ENCODE data around the gene MRC1. TPM values are rescaled to one million over a fixed set of nuclear protein-coding genes. Genes with fewer than 3 reads are reported as not detected.

Gene MRC1
- total and polyA plus RNA-seq, 2 of the 8 experiments (the other 6 are each of a cell fraction or from before 2014, with no cell fraction given) = 0.03 to 0.06 TPM

DNA sequence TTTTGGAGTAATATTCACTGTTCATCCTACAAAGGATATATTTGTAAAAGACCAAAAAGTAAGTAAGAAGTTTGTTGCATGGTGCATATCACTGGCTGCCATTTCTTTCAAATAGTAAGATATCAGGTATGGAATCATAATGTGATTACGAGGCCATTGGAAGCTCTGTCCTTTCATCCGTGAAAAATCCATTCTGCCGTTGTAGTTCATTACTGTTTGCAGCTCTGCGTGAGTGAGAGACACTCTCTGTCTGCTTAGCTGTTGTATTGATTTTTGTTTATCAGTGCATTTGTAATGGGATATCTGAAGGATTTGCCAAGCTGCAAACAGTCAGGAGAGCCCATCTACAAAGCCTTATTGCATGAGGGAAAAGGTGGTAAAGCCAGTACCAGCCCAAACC is 98.5 kb downstream of the MRC1 start:
- Histone ChIP-seq H3K23me2 (ENCODE audit: low read depth, low read length) (no peaks in the 10 kb centered on the region), H2BK20ac (ENCODE audit: low read length) (no peak overlapping the region), H2BK5ac (ENCODE audit: low read depth, low read length) (no peak overlapping the region), H3K23ac (ENCODE audit: insufficient read length) (no peak overlapping the region), H4K5ac (ENCODE audit: insufficient read length, low read depth, low read length) (no peak overlapping the region), H3K14ac (ENCODE audit: insufficient read length) (no peak overlapping the region), H3K4ac (replicated peaks; ENCODE audit: insufficient read length, low read depth, low read length) (no peak overlapping the region), H3K79me1 (ENCODE audit: low read depth, low read length) (no peaks in the 10 kb centered on the region), H3K27ac (ENCODE audit: low read depth, low read length) (no peak overlapping the region), H3K18ac (ENCODE audit: extremely low read depth, low read length) (no peak overlapping the region), H3K4me2 (ENCODE audit: insufficient read depth in 1 of 2, low read depth in 2 of 2, low read length in 2 of 2) (no peak overlapping the region), H3K79me2 (ENCODE audit: control insufficient read depth in 1 of 2, insufficient read depth in 2 of 2, low read length in 2 of 2) (no peaks in the 10 kb centered on the region), H3K4me3 (ENCODE audit: extremely low read depth in 1 of 4, insufficient read depth in 2 of 4, low read depth in 3 of 4, low read length in 4 of 4) (no peak overlapping the region), H4K20me1 (replicated peaks in 1 of 2; ENCODE audit: control insufficient read depth in 1 of 2, insufficient read depth in 2 of 2, low read length in 2 of 2) (no peaks in the 10 kb centered on the region), H3K4me1 (replicated peaks in 1 of 4; ENCODE audit: control insufficient read depth in 3 of 4, insufficient read depth in 4 of 4, low read length in 3 of 4) (no peaks in the 10 kb centered on the region), H3K56ac (replicated peaks; ENCODE audit: insufficient read length, low read depth, low read length) (no peak overlapping the region), H3K9ac (replicated peaks in 1 of 4; ENCODE audit: extremely low read depth in 1 of 4, low read depth in 3 of 4, low read length in 3 of 4) (no peak overlapping the region), H4K91ac (replicated peaks; ENCODE audit: insufficient read length, low read length) (no peak overlapping the region), H3K9me3 (ENCODE audit: insufficient read depth in 2 of 2, low read depth in 1 of 2, low read length in 1 of 2) (no peaks in the 10 kb centered on the region), H2AK5ac (ENCODE audit: low read depth, low read length) (no peak overlapping the region), H3K36me3 (ENCODE audit: control insufficient read depth in 2 of 4, insufficient read depth in 4 of 4, low read length in 3 of 4) (no peaks in the 10 kb centered on the region), H2BK12ac (ENCODE audit: low read depth, low read length) (no peak overlapping the region), H2BK120ac (replicated peaks; ENCODE audit: low read depth, low read length) (no peak overlapping the region), H2BK15ac (ENCODE audit: low read length) (no peak overlapping the region), H2AFZ (ENCODE audit: low read length) (no peak overlapping the region), H3K27me3 (replicated peaks in 1 of 4; ENCODE audit: control insufficient read depth in 3 of 4, extremely low read depth in 1 of 4, insufficient read depth in 3 of 4, low read length in 3 of 4) (no peaks in the 10 kb centered on the region), H4K8ac (ENCODE audit: extremely low read depth, insufficient read depth, low read length) (no peak overlapping the region)
- FAIRE-seq (no peak), DNase-seq (ENCODE audit: low read depth in 1 of 2, low spot score in 2 of 2) (no peak)
- POLR2A ChIA-PET (ENCODE audit: partially characterized antibody) = no interaction called here
- CTCF ChIA-PET (ENCODE audit: partially characterized antibody) = interaction anchor here (1.0 to 1.5 kb wide), 3 partner anchors 60 to 331 kb away, joined by 3 to 4 read pairs (median 3); no protein-coding TSS in a partner anchor
- no peak for TF ChIP-seq YY1 (IDR thresholded peaks at IDR 0.05; ENCODE audit: low read depth, low read length)
- TF ChIP-seq CBX5 (IDR thresholded peaks at IDR 0.05; ENCODE audit: low read depth, low read length) = no peak
- WGBS, 2 experiments (ENCODE audit: extremely low coverage in 1 of 2, insufficient coverage in 1 of 2, insufficient read length in 1 of 2, insufficient replicate concordance in 2 of 2, low coverage in 1 of 2, low lambda C conversion rate in 2 of 2, missing lambda C conversion rate in 1 of 2) = 87% methylated on average over 4 of the region's 4 CpGs; no CpG with 5 or more reads in 1 of the 2 experiments
